Natural killer cell (primary cell): ENCODE results near the gene LCE2D. TPM values are rescaled to one million over a fixed set of nuclear protein-coding genes. Genes with fewer than 3 reads are reported as not detected.

Source experiments
- ATAC-seq, 3 donors: fragments of 150-1000 bp in 2 of 3; fragments of 200-7000 bp in 1 of 3; cut with Tn5 transposase; 1 replicate in 1 of 3; 2 replicates in 2 of 3; pipeline ENCODE4 v1.10.0; 2021; ENCODE audit warnings: mild to moderate bottlenecking in 2 of 3, moderate library complexity in 2 of 3
- DNase-seq, 2 donors: peaks; one replicate each; pipeline versions ENCODE4 v3.0.0 to v3.0.0-alpha.2; 2013 to 2021; ENCODE audit warnings: mixed read lengths in 1 of 2
- H3K27ac ChIP-seq: one replicate; pipeline ENCODE4 v1.5.1; 2013; ENCODE audit warnings: mild to moderate bottlenecking, low read length
- H3K27me3 ChIP-seq: one replicate; pipeline ENCODE4 v1.6.1; 2013; ENCODE audit warnings: low read length; ENCODE audit not compliant: control insufficient read depth, insufficient read depth
- H3K36me3 ChIP-seq: one replicate; pipeline ENCODE4 v1.6.1; 2013; ENCODE audit warnings: low read length; ENCODE audit not compliant: control insufficient read depth, insufficient read depth
- H3K4me1 ChIP-seq: one replicate; pipeline ENCODE4 v1.6.1; 2013; ENCODE audit warnings: low read length; ENCODE audit not compliant: control insufficient read depth, insufficient read depth
- H3K4me3 ChIP-seq: one replicate; pipeline ENCODE4 v1.5.1; 2013; ENCODE audit warnings: low read length
- H3K9me3 ChIP-seq: one replicate; pipeline ENCODE4 v1.6.1; 2013; ENCODE audit warnings: low read length; ENCODE audit not compliant: control insufficient read depth, insufficient read depth
- H3K27ac Mint-ChIP-seq, 2 donors: one replicate each; pipeline ENCODE4 v1.8.0; 2022; ENCODE audit warnings: mild to moderate bottlenecking in 2 of 2, mixed read lengths in 2 of 2, moderate library complexity in 1 of 2
- H3K27me3 Mint-ChIP-seq, 2 donors: one replicate each; pipeline ENCODE4 v1.8.0; 2022; ENCODE audit warnings: low read depth in 2 of 2, mixed read lengths in 2 of 2
- H3K36me3 Mint-ChIP-seq: one replicate; pipeline ENCODE4 v1.8.0; 2022; ENCODE audit warnings: mixed read lengths
- H3K4me1 Mint-ChIP-seq, 2 donors: one replicate each; pipeline ENCODE4 v1.8.0; 2022; ENCODE audit warnings: mixed read lengths in 2 of 2
- H3K4me3 Mint-ChIP-seq: one replicate; pipeline ENCODE4 v1.8.0; 2022; ENCODE audit warnings: mild to moderate bottlenecking, moderate library complexity, mixed read lengths
- H3K9me3 Mint-ChIP-seq, 2 donors: one replicate each; pipeline ENCODE4 v1.8.0; 2022; ENCODE audit warnings: mixed read lengths in 2 of 2
- WGBS: methylation state at CpG from one replicate; pipeline ENCODE4 v1.1.7; 2013; ENCODE audit warnings: missing lambda C conversion rate; ENCODE audit not compliant: insufficient coverage; 5-methylcytosine and 5-hydroxymethylcytosine counted together
- intact Hi-C: fragments of 100-400 bp; cut with micrococcal nuclease; formaldehyde crosslinking; loops from one replicate; pipeline ENCODE4 v1.14.2; 2022
- total RNA-seq, 4 donors: library from RNA; stranded (reverse); fragments of 120-200 nt in 1 of 4; gene quantifications; one replicate each; pipeline versions ENCODE4 v1.2.3 to v1.2.4, GENCODE V29; 2013 to 2022
- TF ChIP-seq, protein P1 (sequence below): fragments of 200-600 bp; IDR thresholded peaks from one replicate; pipeline ENCODE4 v1.8.0; 2022; ENCODE audit warnings: antibody characterized with exemption

LCE2D gene, protein sequence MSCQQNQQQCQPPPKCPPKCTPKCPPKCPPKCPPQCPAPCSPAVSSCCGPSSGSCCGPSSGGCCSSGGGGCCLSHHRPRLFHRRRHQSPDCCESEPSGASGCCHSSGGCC
- not detected for total RNA-seq
- total RNA-seq (2013): not detected

DNA sequence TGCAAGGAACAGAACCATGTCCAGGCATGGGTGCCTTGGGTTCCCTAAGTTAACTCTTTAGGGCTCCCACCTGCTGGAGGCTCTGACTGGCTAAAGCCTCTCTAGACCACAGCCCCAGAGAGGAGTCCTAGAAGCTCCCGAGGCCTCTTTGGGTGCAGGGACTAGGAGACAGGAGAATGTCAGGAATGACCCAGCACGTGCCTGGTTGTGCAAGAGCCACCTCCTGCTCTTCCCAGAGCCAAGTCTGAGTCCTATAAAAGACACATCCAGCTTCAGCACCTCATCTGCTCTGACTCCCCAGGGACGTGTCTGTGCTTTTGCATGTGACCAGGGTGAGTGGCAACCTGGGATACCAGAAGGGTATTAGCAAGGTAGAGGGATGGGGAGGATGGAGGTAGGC is at the start of gene LCE2D:
TSS of gene LCE2D (plus strand) at position 283 of the 400 bp plus-strand sequence. CDS start 726 bp downstream, outside the sequence.
- intact Hi-C loops: no loop called here
- H3K27me3 ChIP-seq: no peaks in the 10 kb centered on the region
- Mint-ChIP-seq H3K27ac (no peak within 1 kb of the TSS), H3K4me3 (no peak within 1 kb of the TSS), H3K9me3 (no peaks in the 10 kb centered on the region), H3K4me1 (no peaks in the 10 kb centered on the region), H3K36me3 (no peaks in the 10 kb centered on the region), H3K27me3 (peaks cover 20 to 42% of the 10 kb centered on the region in 2 donors)
- H3K36me3 ChIP-seq: no peaks in the 10 kb centered on the region
- no peaks in the 10 kb centered on the region for H3K4me1 ChIP-seq
- no peak within 1 kb of the TSS for H3K27ac ChIP-seq
- no peak within 1 kb of the TSS for H3K4me3 ChIP-seq
- WGBS: 64% methylated on average over 3 of the region's 3 CpGs
- no peaks in the 10 kb centered on the region for H3K9me3 ChIP-seq
- ATAC-seq (no peak), DNase-seq (no peak)
- TF ChIP-seq, protein P1, sequence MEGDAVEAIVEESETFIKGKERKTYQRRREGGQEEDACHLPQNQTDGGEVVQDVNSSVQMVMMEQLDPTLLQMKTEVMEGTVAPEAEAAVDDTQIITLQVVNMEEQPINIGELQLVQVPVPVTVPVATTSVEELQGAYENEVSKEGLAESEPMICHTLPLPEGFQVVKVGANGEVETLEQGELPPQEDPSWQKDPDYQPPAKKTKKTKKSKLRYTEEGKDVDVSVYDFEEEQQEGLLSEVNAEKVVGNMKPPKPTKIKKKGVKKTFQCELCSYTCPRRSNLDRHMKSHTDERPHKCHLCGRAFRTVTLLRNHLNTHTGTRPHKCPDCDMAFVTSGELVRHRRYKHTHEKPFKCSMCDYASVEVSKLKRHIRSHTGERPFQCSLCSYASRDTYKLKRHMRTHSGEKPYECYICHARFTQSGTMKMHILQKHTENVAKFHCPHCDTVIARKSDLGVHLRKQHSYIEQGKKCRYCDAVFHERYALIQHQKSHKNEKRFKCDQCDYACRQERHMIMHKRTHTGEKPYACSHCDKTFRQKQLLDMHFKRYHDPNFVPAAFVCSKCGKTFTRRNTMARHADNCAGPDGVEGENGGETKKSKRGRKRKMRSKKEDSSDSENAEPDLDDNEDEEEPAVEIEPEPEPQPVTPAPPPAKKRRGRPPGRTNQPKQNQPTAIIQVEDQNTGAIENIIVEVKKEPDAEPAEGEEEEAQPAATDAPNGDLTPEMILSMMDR: no peak

DNA sequence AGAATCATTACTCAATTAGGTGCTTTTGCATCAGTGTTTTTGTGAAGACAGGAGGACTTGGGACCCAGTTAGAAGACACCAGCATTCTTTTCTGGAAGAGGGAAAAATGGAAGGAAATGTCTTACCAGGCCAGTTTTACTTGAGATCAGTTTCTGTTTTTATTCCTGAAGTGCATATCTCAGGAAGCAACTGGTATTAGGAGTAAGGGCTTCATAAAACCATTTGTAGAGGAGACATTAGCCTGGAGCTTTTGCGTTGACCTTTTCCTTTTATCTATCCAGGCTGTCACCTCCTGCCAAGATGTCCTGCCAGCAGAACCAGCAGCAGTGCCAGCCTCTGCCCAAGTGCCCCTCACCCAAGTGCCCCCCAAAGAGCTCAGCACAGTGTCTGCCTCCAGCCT is 49.7 kb upstream of the LCE2D start, which contains the start of gene LCE3B:
TSS of gene LCE3B (plus strand) at position 301 of the 400 bp plus-strand sequence. CDS start at position 301, 0 bp downstream.
- H3K27me3 Mint-ChIP-seq: peaks cover 0 to 7% of the 10 kb centered on the region in 2 donors
- Histone ChIP-seq H3K4me1 (no peaks in the 10 kb centered on the region), H3K27me3 (peaks cover 3% of the 10 kb centered on the region), H3K36me3 (no peaks in the 10 kb centered on the region), H3K4me3 (no peak within 1 kb of the TSS), H3K9me3 (peaks cover under 1% of the 10 kb centered on the region), H3K27ac (no peak within 1 kb of the TSS)
- H3K4me1 Mint-ChIP-seq: no peaks in the 10 kb centered on the region
- intact Hi-C loops: no loop called here
- DNase-seq: no peak
- TF ChIP-seq, protein P1: no peak
- H3K27ac Mint-ChIP-seq: no peak within 1 kb of the TSS
- H3K36me3 Mint-ChIP-seq: no peaks in the 10 kb centered on the region
- no peak within 1 kb of the TSS for H3K4me3 Mint-ChIP-seq
- WGBS: 100% methylated on average over 1 of the region's 1 CpG
- peaks cover 2% of the 10 kb centered on the region in 2 donors for H3K9me3 Mint-ChIP-seq
- ATAC-seq: no peak

GRCh38 chr1:152621993-152622392 is 41.2 kb upstream of the LCE2D start:
- peaks cover 9% of the 10 kb centered on the region for H3K9me3 ChIP-seq
- Mint-ChIP-seq H3K9me3 (peaks cover 4 to 7% of the 10 kb centered on the region in 2 donors), H3K4me3 (no peak overlapping the region), H3K4me1 (peaks cover 0 to 9% of the 10 kb centered on the region in 2 donors), H3K36me3 (no peaks in the 10 kb centered on the region), H3K27ac (no peak overlapping the region), H3K27me3 (peaks cover 14 to 22% of the 10 kb centered on the region in 2 donors)
- no peaks in the 10 kb centered on the region for H3K27me3 ChIP-seq
- H3K36me3 ChIP-seq: no peaks in the 10 kb centered on the region
- ATAC-seq (no peak), DNase-seq (no peak)
- no peak overlapping the region for H3K4me3 ChIP-seq
- intact Hi-C loops: no loop called here
- H3K4me1 ChIP-seq: peaks cover 8% of the 10 kb centered on the region
- H3K27ac ChIP-seq: no peak overlapping the region
- TF ChIP-seq, protein P1: no peak
- WGBS: 78% methylated on average over 3 of the region's 3 CpGs

DNA sequence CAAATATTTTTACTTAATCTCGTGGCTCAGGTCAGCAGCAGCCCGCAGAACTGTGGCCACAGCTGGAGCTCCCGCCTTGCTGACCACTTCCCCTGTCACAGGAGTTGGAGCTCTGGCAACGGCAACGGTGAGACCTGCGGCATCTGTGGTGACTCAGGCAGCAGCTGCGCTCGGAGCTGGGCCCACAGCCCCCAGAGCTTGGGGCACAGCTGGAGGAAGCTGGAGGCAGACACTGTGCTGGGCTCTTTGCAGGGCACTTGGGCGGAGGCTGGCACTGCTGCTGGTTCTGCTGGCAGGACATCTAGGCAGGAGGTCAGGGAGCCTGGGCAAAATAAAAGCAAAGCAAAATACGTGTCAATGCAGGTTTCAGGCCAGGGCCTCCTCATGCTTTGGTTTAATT is 40.4 kb upstream of the LCE2D start, which contains the start of gene LCE3A:
TSS of gene LCE3A (minus strand) at position 301 of the 400 bp plus-strand sequence. CDS start at position 301, 0 bp downstream.
- H3K4me1 Mint-ChIP-seq: peaks cover 0 to 9% of the 10 kb centered on the region in 2 donors

More for the DNA sequence above, 40.4 kb upstream of the LCE2D start, which contains the start of gene LCE3A:
- TF ChIP-seq, protein P1: no peak
- H3K4me1 ChIP-seq: peaks cover 8% of the 10 kb centered on the region
- 23% methylated on average over 10 of the region's 10 CpGs for WGBS
- Mint-ChIP-seq H3K4me3 (no peak within 1 kb of the TSS), H3K36me3 (no peaks in the 10 kb centered on the region), H3K27ac (no peak within 1 kb of the TSS), H3K27me3 (peaks cover 16 to 23% of the 10 kb centered on the region in 2 donors), H3K9me3 (peaks cover 4 to 7% of the 10 kb centered on the region in 2 donors)
- DNase-seq (no peak), ATAC-seq (no peak)
- no peak within 1 kb of the TSS for H3K27ac ChIP-seq
- no peaks in the 10 kb centered on the region for H3K36me3 ChIP-seq
- no peaks in the 10 kb centered on the region for H3K27me3 ChIP-seq
- peaks cover 9% of the 10 kb centered on the region for H3K9me3 ChIP-seq
- intact Hi-C loops: no loop called here
- H3K4me3 ChIP-seq: no peak within 1 kb of the TSS
